NT2/D1 (cell line): ENCODE results near the gene MRPL2.
A peak's percentile ranks its signal among the peaks of the same experiment; 100 is the strongest.

Experiments
- DNase-seq: peaks from one replicate; pipeline ENCODE4 v3.0.0-alpha.2; 2011; ENCODE audit warnings: low read depth, low spot score
- H3K27me3 ChIP-seq: 2 replicates; pipeline ENCODE4 v1.6.0; 2011; ENCODE audit warnings: mild to moderate bottlenecking; ENCODE audit not compliant: insufficient read length, insufficient read depth
- H3K36me3 ChIP-seq: 2 replicates; pipeline ENCODE4 v1.6.1; 2011; ENCODE audit warnings: mild to moderate bottlenecking, low read length, mixed read lengths; ENCODE audit not compliant: insufficient read depth, insufficient read length
- H3K4me1 ChIP-seq: 2 replicates; pipeline ENCODE4 v1.5.1; 2011; ENCODE audit not compliant: insufficient read depth, insufficient read length
- H3K4me3 ChIP-seq: 2 replicates; pipeline ENCODE4 v1.5.1; 2011; ENCODE audit warnings: low read depth; ENCODE audit not compliant: insufficient read length
- H3K9ac ChIP-seq: 2 replicates; pipeline ENCODE4 v1.6.0; 2011; ENCODE audit warnings: low read depth; ENCODE audit not compliant: insufficient read length
- H3K9me3 ChIP-seq: 2 replicates; pipeline ENCODE4 v1.5.1; 2011; ENCODE audit warnings: mild to moderate bottlenecking, low read length; ENCODE audit not compliant: insufficient read depth
- SUZ12 ChIP-seq: IDR thresholded peaks from 2 replicates; pipeline ENCODE4 v1.6.1; 2011; ENCODE audit not compliant: insufficient read length, insufficient read depth; ENCODE audit errors: extremely low read depth
- YY1 ChIP-seq: IDR thresholded peaks from 2 replicates; pipeline ENCODE4 v1.6.1; 2011; ENCODE audit not compliant: insufficient read length, insufficient read depth
- ZNF274 ChIP-seq: IDR thresholded peaks from 2 replicates; pipeline ENCODE4 v1.6.1; 2011; ENCODE audit warnings: mild to moderate bottlenecking, low read depth, low read length

The MRPL2 gene

DNA sequence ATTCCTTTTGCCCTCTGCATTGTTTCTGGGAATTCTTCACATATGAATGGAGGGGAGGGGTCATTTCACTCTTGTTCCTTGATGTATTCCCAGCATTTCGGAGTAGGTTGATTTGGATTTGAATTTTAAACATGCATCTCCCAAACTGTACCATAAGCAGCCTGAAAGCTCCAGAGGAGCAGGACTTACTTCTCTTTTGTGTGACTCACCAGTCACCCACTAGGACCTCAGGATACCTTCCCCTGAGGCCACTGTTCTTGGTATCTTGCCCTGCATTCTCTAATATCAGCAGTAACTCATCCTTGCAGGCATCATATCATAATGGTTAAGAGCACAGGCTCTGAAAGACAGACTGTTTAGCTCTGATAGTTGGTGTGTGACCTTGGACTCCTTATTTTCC is 703 bp downstream of the MRPL2 start:
- Histone ChIP-seq H3K36me3 (peaks cover 47% of the 10 kb centered on the region), H3K27me3 (no peaks in the 10 kb centered on the region), H3K4me3 (peak overlapping the region; percentile 92), H3K4me1 (no peaks in the 10 kb centered on the region), H3K9me3 (no peaks in the 10 kb centered on the region), H3K9ac (peak overlapping the region; percentile 90)
- TF ChIP-seq SUZ12 (no peak), YY1 (no peak), ZNF274 (no peak)
- no peak for DNase-seq

DNA sequence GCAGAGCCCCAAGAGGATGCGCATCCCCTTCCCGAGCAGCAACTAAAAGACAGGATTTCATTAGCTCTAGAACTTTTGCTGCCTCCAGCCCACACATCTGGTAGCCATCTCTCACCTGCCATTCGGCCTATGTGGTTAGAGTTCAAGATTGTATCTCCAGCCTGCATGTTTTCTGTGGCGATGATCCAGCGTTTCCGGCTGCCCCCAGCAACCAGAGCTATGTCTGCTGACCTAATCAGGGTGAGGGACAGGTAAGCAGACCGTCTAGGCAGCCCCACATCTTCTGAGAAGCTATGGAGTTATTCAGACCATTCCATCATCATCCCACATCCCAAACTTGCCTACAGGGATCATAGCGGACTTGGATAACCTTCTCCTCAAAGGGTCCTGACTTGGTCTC is 3.3 kb downstream of the MRPL2 start:
- H3K4me1 ChIP-seq = peaks cover 3% of the 10 kb centered on the region
- H3K9ac ChIP-seq = no peak overlapping the region

DNA sequence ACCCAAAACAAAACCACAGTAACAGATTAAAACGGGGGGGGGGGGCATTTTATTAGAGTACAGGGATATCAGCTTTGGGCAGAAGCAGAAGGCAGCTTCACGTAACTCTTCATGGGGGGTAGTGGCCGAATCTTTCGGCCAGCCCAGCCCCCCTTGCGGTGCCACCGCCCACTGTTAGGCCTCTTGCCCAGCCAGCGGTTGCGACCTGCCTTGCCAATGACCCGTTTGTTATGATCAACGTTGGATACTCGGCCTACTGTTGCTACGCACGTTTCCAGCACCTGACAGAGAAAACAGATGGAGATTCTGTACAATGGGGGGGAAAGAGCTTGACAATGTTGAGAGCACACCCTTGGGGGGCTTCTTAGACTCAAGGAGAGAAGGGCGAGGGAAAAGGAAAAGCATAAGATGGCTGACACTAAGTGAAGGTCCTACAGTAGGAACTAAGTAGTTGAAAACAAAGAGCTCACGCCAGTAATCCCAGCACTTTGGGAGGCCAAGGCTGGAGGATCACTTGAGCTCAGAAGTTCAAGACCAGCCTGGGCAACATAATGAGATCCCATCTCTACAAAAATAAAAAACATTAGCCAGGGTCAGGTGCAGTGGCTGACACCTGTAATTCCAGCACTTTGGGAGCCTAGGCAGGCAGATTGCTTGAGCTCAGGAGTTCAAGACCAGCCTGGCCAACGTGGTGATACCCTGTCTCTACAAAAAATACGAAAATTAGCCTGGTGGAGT is 4.9 kb downstream of the MRPL2 start:
- Histone ChIP-seq H3K36me3 (peaks cover 71% of the 10 kb centered on the region), H3K4me1 (peaks cover 4% of the 10 kb centered on the region), H3K4me3 (no peak overlapping the region), H3K27me3 (no peaks in the 10 kb centered on the region), H3K9me3 (no peaks in the 10 kb centered on the region), H3K9ac (no peak overlapping the region)
- TF ChIP-seq SUZ12 (no peak), YY1 (no peak), ZNF274 (no peak)
- DNase-seq = no peak

More for the DNA sequence above, 3.3 kb downstream of the MRPL2 start:
- H3K27me3 ChIP-seq = no peaks in the 10 kb centered on the region
- no peak overlapping the region for H3K4me3 ChIP-seq
- no peaks in the 10 kb centered on the region for H3K9me3 ChIP-seq
- H3K36me3 ChIP-seq = peaks cover 56% of the 10 kb centered on the region
- no peak for DNase-seq
- TF ChIP-seq SUZ12 (no peak), ZNF274 (no peak), YY1 (no peak)

DNA sequence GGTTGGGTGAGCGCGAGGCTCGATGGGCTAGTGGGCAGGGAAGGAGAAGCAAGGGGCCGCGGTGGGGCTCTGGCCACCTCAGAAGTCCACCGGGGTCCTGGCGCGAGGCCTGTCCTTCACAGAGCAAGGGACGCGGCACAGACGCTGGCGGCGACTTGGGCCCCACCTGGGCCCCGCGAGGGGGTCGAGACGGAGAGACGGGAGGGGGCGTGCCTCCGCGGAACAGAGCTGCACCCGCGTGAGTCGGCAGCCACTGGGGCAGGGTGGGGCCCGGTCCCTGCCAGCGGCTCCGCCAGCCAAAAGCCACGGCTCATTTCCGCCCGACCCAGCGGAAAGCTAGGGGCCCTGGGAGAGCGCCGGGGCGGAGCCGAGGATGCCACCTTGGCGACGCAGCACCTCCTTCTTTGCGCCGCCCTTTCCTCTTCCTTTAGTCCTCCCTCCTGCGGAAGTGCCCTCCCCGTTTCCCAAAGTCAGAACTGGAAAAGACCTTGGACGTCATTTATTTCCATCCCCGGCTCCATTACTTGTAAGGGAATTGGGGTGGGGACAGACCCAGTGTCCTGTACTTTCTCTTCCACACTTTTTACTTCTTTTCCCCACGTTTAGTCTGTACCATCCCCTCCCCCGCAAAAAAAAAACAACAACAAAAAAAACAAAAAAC is 5.6 kb downstream of the MRPL2 start, which contains the start of gene CUL7:
Gene CUL7, minus strand, starts transcription at position 307 of the 661 bp plus-strand sequence. CDS start 1,063 bp downstream, outside the sequence.
- peaks cover 77% of the 10 kb centered on the region for H3K36me3 ChIP-seq
- peak within 1 kb of the TSS; percentile 83 for H3K4me3 ChIP-seq
- DNase-seq = no peak
- TF ChIP-seq ZNF274 (no peak), SUZ12 (no peak), YY1 (no peak)
- H3K9ac ChIP-seq = peak within 1 kb of the TSS; percentile 96
- peaks cover 4% of the 10 kb centered on the region for H3K4me1 ChIP-seq
- H3K9me3 ChIP-seq = no peaks in the 10 kb centered on the region
- no peaks in the 10 kb centered on the region for H3K27me3 ChIP-seq

DNA sequence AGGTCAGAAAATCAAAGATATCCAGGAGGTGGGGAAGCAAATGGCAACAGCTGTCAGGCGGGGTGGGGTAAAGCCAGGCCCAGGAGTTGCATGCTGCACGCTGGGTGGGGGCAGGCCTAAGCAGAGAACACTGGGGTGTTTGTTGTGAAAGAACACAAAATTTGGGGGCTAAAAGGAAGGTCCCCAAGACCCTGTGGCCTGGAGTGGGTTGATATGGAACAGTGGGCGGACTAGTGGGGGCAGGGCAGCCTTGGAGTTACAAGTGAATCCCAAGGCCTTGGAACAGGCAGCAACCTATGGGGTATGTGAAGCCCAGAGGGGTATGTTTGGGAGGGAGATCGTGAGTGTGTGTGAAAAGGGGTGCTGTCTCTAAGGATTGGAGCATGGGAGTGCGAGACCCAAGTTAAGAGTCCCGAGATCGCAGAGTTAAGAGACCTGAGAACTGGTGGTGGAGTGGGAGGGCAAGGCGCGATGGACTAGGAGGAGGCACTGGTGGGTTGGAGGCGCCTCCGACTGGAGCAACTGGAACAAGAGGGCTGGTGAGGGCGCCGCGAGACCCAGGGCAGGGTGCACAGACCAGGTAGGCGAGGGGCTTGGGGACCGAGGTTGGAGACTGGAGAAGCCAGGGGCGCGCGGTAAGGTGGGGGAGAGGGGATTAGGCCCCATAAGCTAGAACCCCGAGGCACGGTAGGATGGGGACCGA is 6.2 kb downstream of the MRPL2 start:
- Histone ChIP-seq H3K27me3 (no peaks in the 10 kb centered on the region), H3K9me3 (no peaks in the 10 kb centered on the region), H3K4me3 (peak overlapping the region; percentile 83), H3K36me3 (peaks cover 78% of the 10 kb centered on the region), H3K4me1 (peaks cover 4% of the 10 kb centered on the region), H3K9ac (peak overlapping the region; percentile 96)
- DNase-seq = no peak
- TF ChIP-seq ZNF274 (no peak), YY1 (no peak), SUZ12 (no peak)

DNA sequence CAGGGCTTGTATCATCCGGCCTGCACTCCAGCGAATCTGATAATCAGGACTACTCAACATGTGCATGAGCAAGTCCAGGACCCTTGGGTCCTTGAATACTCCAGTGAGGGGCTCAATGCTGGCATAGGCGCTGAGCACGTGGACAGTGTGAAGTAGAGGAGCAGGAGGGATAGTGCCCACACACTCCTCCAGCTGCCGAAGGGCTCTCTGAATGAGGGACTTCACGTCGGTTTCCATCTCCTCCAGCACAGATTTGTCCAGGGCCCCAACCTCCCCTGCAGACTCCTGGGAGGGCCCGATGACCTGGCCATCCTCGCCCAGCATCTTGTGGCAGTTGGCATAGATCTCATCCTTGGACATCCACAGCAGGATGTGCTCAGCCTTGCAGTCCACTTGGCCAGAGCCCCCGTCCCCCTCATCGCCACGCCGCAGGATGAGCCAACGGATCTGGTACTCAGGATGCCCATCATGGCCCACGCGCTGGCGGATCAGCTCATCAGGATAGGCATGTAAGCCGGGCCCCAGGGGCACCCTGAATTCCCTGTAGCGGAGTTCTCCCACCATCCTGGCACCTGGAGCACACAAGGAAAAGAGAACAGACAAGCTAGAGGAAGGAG is 6.9 kb downstream of the MRPL2 start:
- peaks cover 4% of the 10 kb centered on the region for H3K4me1 ChIP-seq
- H3K9ac ChIP-seq = peak overlapping the region; percentile 96
- no peak for DNase-seq
- peaks cover 78% of the 10 kb centered on the region for H3K36me3 ChIP-seq
- H3K9me3 ChIP-seq = no peaks in the 10 kb centered on the region
- no peaks in the 10 kb centered on the region for H3K27me3 ChIP-seq
- TF ChIP-seq YY1 (no peak), SUZ12 (no peak), ZNF274 (no peak)
- peak overlapping the region; percentile 83 for H3K4me3 ChIP-seq

DNA sequence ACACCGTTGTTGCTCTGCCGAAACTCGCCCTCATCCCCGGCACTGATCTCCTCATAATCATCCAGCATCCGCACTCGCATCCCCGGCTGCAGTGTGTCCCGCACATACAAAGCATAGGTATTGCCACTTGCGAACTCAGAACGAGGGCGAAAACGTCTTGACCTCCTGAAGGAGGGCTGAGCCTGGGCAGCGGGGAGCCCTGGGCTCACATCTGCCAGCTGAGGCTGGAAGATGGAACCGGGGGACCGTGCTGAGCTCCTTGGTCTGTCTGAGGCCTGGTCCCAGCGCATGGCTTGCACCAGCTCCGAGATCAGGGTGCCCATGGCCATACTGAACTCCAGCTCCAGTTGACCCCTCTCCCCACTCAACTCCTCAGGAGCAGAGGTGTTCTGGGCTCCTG is 8.3 kb downstream of the MRPL2 start:
- TF ChIP-seq ZNF274 (no peak), YY1 (no peak), SUZ12 (no peak)
- no peaks in the 10 kb centered on the region for H3K27me3 ChIP-seq
- no peak overlapping the region for H3K4me3 ChIP-seq
- no peak for DNase-seq
- H3K36me3 ChIP-seq = peaks cover 80% of the 10 kb centered on the region
- no peaks in the 10 kb centered on the region for H3K9me3 ChIP-seq
- H3K9ac ChIP-seq = no peak overlapping the region
- peaks cover 4% of the 10 kb centered on the region for H3K4me1 ChIP-seq
